Neural cell (in vitro differentiated cells): ENCODE results near the gene ELAC1. TPM values are rescaled to one million over a fixed set of nuclear protein-coding genes. Genes with fewer than 3 reads are reported as not detected.

Source experiments
- H2AFZ ChIP-seq: fragments of 200-600, 300-800 bp; sonication (generic), shearing (Covaris generic); 2 replicates; pipeline ENCODE4 v1.6.0; 2014; ENCODE audit warnings: low read depth, mild to moderate bottlenecking, antibody characterized with exemption, low read length, moderate library complexity
- H3F3A ChIP-seq: fragments of 200-600 bp; shearing (Covaris generic); 2 replicates; pipeline ENCODE4 v1.6.1; 2016; ENCODE audit warnings: mild to moderate bottlenecking, moderate library complexity, mixed read lengths, antibody characterized with exemption, low read length; ENCODE audit not compliant: insufficient read depth, poor library complexity, severe bottlenecking
- H3K27ac ChIP-seq: fragments of 200-600, 300-800 bp; sonication (generic), shearing (Covaris generic); 2 replicates; pipeline ENCODE4 v1.5.1; 2014; ENCODE audit warnings: mild to moderate bottlenecking, low read length, moderate library complexity
- H3K27me3 ChIP-seq: fragments of 300-800, 200-600 bp; sonication (generic), shearing (Covaris generic); 2 replicates; pipeline ENCODE4 v1.6.0; 2014; ENCODE audit warnings: mild to moderate bottlenecking, low read depth, low read length, moderate library complexity; ENCODE audit not compliant: insufficient read depth
- H3K36me3 ChIP-seq: fragments of 300-800, 200-600 bp; sonication (generic), shearing (Covaris generic); 2 replicates; pipeline ENCODE4 v1.5.1; 2014; ENCODE audit warnings: mild to moderate bottlenecking, antibody characterized with exemption, low read length, moderate library complexity; ENCODE audit not compliant: insufficient read depth
- H3K4me2 ChIP-seq: fragments of 300-800, 200-600 bp; sonication (generic), shearing (Covaris generic); 2 replicates; pipeline ENCODE4 v1.6.0; 2014; ENCODE audit warnings: mild to moderate bottlenecking, low read length
- H3K4me3 ChIP-seq: fragments of 300-800, 200-600 bp; sonication (generic), shearing (Covaris generic); 2 replicates; pipeline ENCODE4 v1.5.1; 2014; ENCODE audit warnings: mild to moderate bottlenecking, low read length, moderate library complexity
- H3K79me2 ChIP-seq: fragments of 200-600 bp; shearing (Covaris generic); replicated peaks from 2 replicates; pipeline ENCODE4 v1.6.0; 2014; ENCODE audit warnings: mild to moderate bottlenecking, low read length, moderate library complexity; ENCODE audit not compliant: insufficient read depth
- H3K9ac ChIP-seq: fragments of 300-800, 200-600 bp; sonication (generic), shearing (Covaris generic); 2 replicates; pipeline ENCODE4 v1.6.1; 2016; ENCODE audit warnings: mild to moderate bottlenecking, low read length, mixed read lengths
- H3K9me2 ChIP-seq: fragments of 200-600 bp; shearing (Covaris generic); 2 replicates; pipeline ENCODE4 v1.6.1; 2016; ENCODE audit warnings: mild to moderate bottlenecking, low read length, mixed read lengths; ENCODE audit not compliant: insufficient read depth
- H3K9me3 ChIP-seq: fragments of 200-600, 300-800 bp; sonication (generic), shearing (Covaris generic); 2 replicates; pipeline ENCODE4 v1.6.1; 2016; ENCODE audit warnings: mild to moderate bottlenecking, mixed run types, low read length, moderate library complexity, mixed read lengths
- H4K20me1 ChIP-seq: fragments of 200-600 bp; shearing (Covaris generic); 2 replicates; pipeline ENCODE4 v1.6.1; 2016; ENCODE audit warnings: mild to moderate bottlenecking, mixed run types; ENCODE audit not compliant: insufficient read depth
- EP300 ChIP-seq: fragments of 450-650 bp; conservative IDR thresholded peaks from 2 replicates; pipeline ENCODE4 v1.6.1; 2014; ENCODE audit warnings: antibody characterized with exemption, mild to moderate bottlenecking, moderate library complexity; ENCODE audit not compliant: poor library complexity, severe bottlenecking
- EZH2 ChIP-seq: fragments of 200-600, 300-800 bp; shearing (Covaris generic), sonication (generic); IDR thresholded peaks from 2 replicates; pipeline ENCODE4 v1.6.1; 2014; ENCODE audit warnings: antibody characterized with exemption, low read length, borderline replicate concordance, mild to moderate bottlenecking; ENCODE audit not compliant: insufficient read depth, poor library complexity, severe bottlenecking
- MXI1 ChIP-seq: fragments of 450-650 bp; conservative IDR thresholded peaks from 2 replicates; pipeline ENCODE4 v1.6.1; 2014; ENCODE audit warnings: antibody characterized with exemption, mild to moderate bottlenecking; ENCODE audit not compliant: poor library complexity, severe bottlenecking
- POLR2AphosphoS5 ChIP-seq: IDR thresholded peaks from 2 replicates; pipeline ENCODE4 v1.6.1; 2012
- RAD21 ChIP-seq: fragments of 450-650 bp; conservative IDR thresholded peaks from 2 replicates; pipeline ENCODE4 v1.6.1; 2014; ENCODE audit warnings: antibody characterized with exemption, mild to moderate bottlenecking, moderate library complexity
- SMC3 ChIP-seq: fragments of 450-650 bp; conservative IDR thresholded peaks from 2 replicates; pipeline ENCODE4 v1.6.1; 2014; ENCODE audit warnings: antibody characterized with exemption, mild to moderate bottlenecking, moderate library complexity; ENCODE audit not compliant: poor library complexity
- TAF1 ChIP-seq: IDR thresholded peaks from 2 replicates; pipeline ENCODE4 v1.6.1; 2012; ENCODE audit warnings: low read depth
- polyA plus RNA-seq: library from polyadenylated mRNA; depleted of rRNA; stranded (reverse); fragments of >200 nt; gene quantifications from 2 replicates; pipeline ENCODE4 v1.2.3, GENCODE V29; 2014
- TF ChIP-seq, protein P1 (sequence below): IDR thresholded peaks from 2 replicates; pipeline ENCODE4 v1.6.1; 2012; ENCODE audit warnings: borderline replicate concordance
- TF ChIP-seq, protein P2 (sequence below): fragments of 450-650 bp; IDR thresholded peaks from 2 replicates; pipeline ENCODE4 v1.5.1; 2014; ENCODE audit warnings: antibody characterized with exemption, mild to moderate bottlenecking, moderate library complexity; ENCODE audit not compliant: poor library complexity, severe bottlenecking

ELAC1 gene
- polyA plus RNA-seq, 1 donor from 2014 or later: 20.6 TPM

DNA sequence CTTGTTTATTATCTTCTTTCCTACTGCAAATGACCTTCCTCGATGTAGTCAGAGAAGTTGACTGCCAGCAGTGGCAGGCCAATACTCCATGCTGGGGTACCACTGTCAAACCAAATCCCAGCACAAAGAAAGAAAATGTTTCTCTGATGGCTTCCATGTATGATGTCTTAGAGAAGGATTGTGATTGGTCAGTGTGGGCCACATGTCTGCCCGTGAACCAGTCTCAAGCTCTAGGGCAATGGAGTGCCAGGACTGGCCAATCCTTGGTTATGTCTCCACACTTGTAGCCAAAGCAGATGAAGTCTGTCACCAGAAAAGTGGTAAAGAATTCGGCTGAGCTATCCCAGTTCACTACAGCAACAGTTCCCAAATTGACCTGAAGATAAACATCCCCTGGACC, 44.6 kb downstream of the ELAC1 start:
- Histone ChIP-seq H3K27me3 (no peaks in the 10 kb centered on the region), H4K20me1 (no peaks in the 10 kb centered on the region), H3K4me3 (no peak overlapping the region), H2AFZ (no peak overlapping the region), H3K9me3 (no peaks in the 10 kb centered on the region), H3K36me3 (no peaks in the 10 kb centered on the region), H3K79me2 (no peaks in the 10 kb centered on the region), H3K9me2 (no peaks in the 10 kb centered on the region), H3K4me2 (no peak overlapping the region), H3F3A (no peaks in the 10 kb centered on the region), H3K27ac (no peak overlapping the region), H3K9ac (no peak overlapping the region)
- TF ChIP-seq EP300: no peak
- no peak for TF ChIP-seq EZH2
- TF ChIP-seq, protein P1, sequence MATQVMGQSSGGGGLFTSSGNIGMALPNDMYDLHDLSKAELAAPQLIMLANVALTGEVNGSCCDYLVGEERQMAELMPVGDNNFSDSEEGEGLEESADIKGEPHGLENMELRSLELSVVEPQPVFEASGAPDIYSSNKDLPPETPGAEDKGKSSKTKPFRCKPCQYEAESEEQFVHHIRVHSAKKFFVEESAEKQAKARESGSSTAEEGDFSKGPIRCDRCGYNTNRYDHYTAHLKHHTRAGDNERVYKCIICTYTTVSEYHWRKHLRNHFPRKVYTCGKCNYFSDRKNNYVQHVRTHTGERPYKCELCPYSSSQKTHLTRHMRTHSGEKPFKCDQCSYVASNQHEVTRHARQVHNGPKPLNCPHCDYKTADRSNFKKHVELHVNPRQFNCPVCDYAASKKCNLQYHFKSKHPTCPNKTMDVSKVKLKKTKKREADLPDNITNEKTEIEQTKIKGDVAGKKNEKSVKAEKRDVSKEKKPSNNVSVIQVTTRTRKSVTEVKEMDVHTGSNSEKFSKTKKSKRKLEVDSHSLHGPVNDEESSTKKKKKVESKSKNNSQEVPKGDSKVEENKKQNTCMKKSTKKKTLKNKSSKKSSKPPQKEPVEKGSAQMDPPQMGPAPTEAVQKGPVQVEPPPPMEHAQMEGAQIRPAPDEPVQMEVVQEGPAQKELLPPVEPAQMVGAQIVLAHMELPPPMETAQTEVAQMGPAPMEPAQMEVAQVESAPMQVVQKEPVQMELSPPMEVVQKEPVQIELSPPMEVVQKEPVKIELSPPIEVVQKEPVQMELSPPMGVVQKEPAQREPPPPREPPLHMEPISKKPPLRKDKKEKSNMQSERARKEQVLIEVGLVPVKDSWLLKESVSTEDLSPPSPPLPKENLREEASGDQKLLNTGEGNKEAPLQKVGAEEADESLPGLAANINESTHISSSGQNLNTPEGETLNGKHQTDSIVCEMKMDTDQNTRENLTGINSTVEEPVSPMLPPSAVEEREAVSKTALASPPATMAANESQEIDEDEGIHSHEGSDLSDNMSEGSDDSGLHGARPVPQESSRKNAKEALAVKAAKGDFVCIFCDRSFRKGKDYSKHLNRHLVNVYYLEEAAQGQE: no peak
- no peak for TF ChIP-seq MXI1
- no peak for TF ChIP-seq POLR2AphosphoS5

DNA sequence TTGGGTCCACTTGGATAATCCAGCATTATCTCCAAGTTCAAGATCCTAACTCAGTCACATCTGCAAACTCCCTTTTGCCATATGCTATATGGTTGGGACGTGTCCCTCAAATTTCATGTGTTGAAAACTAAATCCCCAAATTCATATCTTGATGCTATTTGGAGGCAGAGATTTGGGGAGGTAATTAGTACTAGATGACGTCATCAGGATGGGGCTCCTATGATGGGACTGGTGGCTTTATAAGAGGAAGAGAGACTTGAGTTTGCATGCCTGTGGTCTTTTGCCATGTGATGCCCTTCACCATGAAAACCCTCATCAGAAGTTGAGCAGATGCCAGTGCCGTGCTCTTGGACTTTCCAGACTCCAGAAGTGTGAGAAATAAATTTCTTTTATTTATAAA, 45.4 kb downstream of the ELAC1 start:
- H3K27ac ChIP-seq: no peak overlapping the region
- H3K9me3 ChIP-seq: no peaks in the 10 kb centered on the region
- no peaks in the 10 kb centered on the region for H3K79me2 ChIP-seq
- H3K4me2 ChIP-seq: no peak overlapping the region
- no peaks in the 10 kb centered on the region for H3K36me3 ChIP-seq
- no peak overlapping the region for H2AFZ ChIP-seq
- H3F3A ChIP-seq: no peaks in the 10 kb centered on the region
- H3K4me3 ChIP-seq: no peak overlapping the region
- H3K27me3 ChIP-seq: no peaks in the 10 kb centered on the region
- TF ChIP-seq MXI1 (no peak), EZH2 (no peak), EP300 (no peak), TAF1 (no peak), RAD21 (no peak), POLR2AphosphoS5 (no peak), SMC3 (no peak)
- TF ChIP-seq, protein P1: no peak
- TF ChIP-seq, protein P2, sequence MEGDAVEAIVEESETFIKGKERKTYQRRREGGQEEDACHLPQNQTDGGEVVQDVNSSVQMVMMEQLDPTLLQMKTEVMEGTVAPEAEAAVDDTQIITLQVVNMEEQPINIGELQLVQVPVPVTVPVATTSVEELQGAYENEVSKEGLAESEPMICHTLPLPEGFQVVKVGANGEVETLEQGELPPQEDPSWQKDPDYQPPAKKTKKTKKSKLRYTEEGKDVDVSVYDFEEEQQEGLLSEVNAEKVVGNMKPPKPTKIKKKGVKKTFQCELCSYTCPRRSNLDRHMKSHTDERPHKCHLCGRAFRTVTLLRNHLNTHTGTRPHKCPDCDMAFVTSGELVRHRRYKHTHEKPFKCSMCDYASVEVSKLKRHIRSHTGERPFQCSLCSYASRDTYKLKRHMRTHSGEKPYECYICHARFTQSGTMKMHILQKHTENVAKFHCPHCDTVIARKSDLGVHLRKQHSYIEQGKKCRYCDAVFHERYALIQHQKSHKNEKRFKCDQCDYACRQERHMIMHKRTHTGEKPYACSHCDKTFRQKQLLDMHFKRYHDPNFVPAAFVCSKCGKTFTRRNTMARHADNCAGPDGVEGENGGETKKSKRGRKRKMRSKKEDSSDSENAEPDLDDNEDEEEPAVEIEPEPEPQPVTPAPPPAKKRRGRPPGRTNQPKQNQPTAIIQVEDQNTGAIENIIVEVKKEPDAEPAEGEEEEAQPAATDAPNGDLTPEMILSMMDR: no peak
- H3K9me2 ChIP-seq: no peaks in the 10 kb centered on the region
- H3K9ac ChIP-seq: no peak overlapping the region
- no peaks in the 10 kb centered on the region for H4K20me1 ChIP-seq
